SU-DHL-6 (cell line): ENCODE data around the gene CACNA1C.

Experiments used
- CTCF ChIP-seq: fragments of 200-600 bp; sonication (generic); IDR thresholded peaks from one replicate; pipeline ENCODE4 v1.5.1; 2017; ENCODE audit warnings: antibody characterized with exemption, mild to moderate bottlenecking, low read length, moderate library complexity; ENCODE audit not compliant: insufficient read depth, poor library complexity, severe bottlenecking
- EZH2phosphoT487 ChIP-seq: fragments of 200-600 bp; sonication (generic), shearing (Covaris generic); conservative IDR thresholded peaks from 2 replicates; pipeline ENCODE4 v1.6.1; 2018; ENCODE audit warnings: mild to moderate bottlenecking, antibody characterized with exemption, low read length, moderate library complexity, mixed read lengths

GRCh38 chr12:2142068-2142467 is 89.3 kb downstream of the CACNA1C start:
- no peak for TF ChIP-seq CTCF
- TF ChIP-seq EZH2phosphoT487 = no peak
